H1 (cell line): ENCODE data around the gene DBH.

Experiments used
- CTCF ChIP-seq, 3 experiments: IDR thresholded peaks; 1 replicate in 2 of 3; 2 replicates in 1 of 3; pipeline versions ENCODE4 v1.5.1 to v1.6.1; 2011; ENCODE audit warnings: low read length in 3 of 3, mild to moderate bottlenecking in 3 of 3, inconsistent platforms in 2 of 3, low read depth in 1 of 3, moderate library complexity in 1 of 3; ENCODE audit not compliant: insufficient read depth in 1 of 3; ENCODE audit errors: control extremely low read depth in 1 of 3
- EP300 ChIP-seq, 2 experiments: IDR thresholded peaks; 1 replicate in 1 of 2; 2 replicates in 1 of 2; pipeline ENCODE4 v1.6.1; 2011 to 2012; ENCODE audit warnings: low read depth in 2 of 2, low read length in 2 of 2, mild to moderate bottlenecking in 2 of 2, borderline replicate concordance in 1 of 2, inconsistent platforms in 1 of 2, moderate library complexity in 1 of 2
- EZH2 ChIP-seq: fragments of 200-600 bp; sonication (generic); IDR thresholded peaks from 2 replicates; pipeline ENCODE4 v1.7.1; 2012; ENCODE audit warnings: low read depth, mild to moderate bottlenecking, moderate library complexity, low read length, inconsistent platforms; ENCODE audit not compliant: severe bottlenecking
- SP1 ChIP-seq: IDR thresholded peaks from 2 replicates; pipeline ENCODE4 v1.6.1; 2011; ENCODE audit warnings: low read depth, low read length

- TF ChIP-seq SP1 (no peak), EP300 (IDR thresholded peaks at IDR 0.05; ENCODE audit: borderline replicate concordance in 1 of 2, low read depth in 2 of 2, low read length in 2 of 2) (no peak), EZH2 (no peak), CTCF (IDR thresholded peaks at IDR 0.05; ENCODE audit: control extremely low read depth in 1 of 3, insufficient read depth in 1 of 3, low read depth in 1 of 3, low read length in 3 of 3) (no peak)
Measured at GRCh38 chr9:133601746-133602145, 34.4 kb upstream of the DBH start.
